Panc1 (cell line): ENCODE measurements around the gene NOX4.
"Not testable (repeated sequence)": the region's sequence is repeated elsewhere in the genome, so short reads cannot be mapped to it uniquely, and the experiment has no call there.

Source experiments
- CTCF ChIP-seq: fragments of 450-650 bp; IDR thresholded peaks from 2 replicates; pipeline ENCODE4 v1.5.1; 2017; ENCODE audit warnings: mild to moderate bottlenecking
- POLR2AphosphoS5 ChIP-seq: IDR thresholded peaks from 2 replicates; pipeline ENCODE4 v1.6.1; 2012; ENCODE audit warnings: mild to moderate bottlenecking, low read depth, low read length, moderate library complexity
- REST ChIP-seq, 2 experiments: IDR thresholded peaks; 2 replicates each; pipeline ENCODE4 v1.6.1; 2011 to 2012; ENCODE audit warnings: low read depth in 2 of 2, control low read depth in 1 of 2, low read length in 1 of 2, mild to moderate bottlenecking in 1 of 2, moderate library complexity in 1 of 2; ENCODE audit not compliant: insufficient read depth in 1 of 2
- SIN3A ChIP-seq: IDR thresholded peaks from 2 replicates; pipeline ENCODE4 v1.6.1; 2012; ENCODE audit warnings: low read depth, mild to moderate bottlenecking, low read length, moderate library complexity, borderline replicate concordance; ENCODE audit not compliant: insufficient read depth

GRCh38 chr11:89408441-89408840 is 82.7 kb downstream of the NOX4 start:
- not testable (repeated sequence) for TF ChIP-seq CTCF; REST (IDR thresholded peaks at IDR 0.05; ENCODE audit: insufficient read depth in 1 of 2, low read depth in 2 of 2, low read length in 1 of 2); POLR2AphosphoS5; SIN3A
